NCI-H748 (cell line): ENCODE results near the gene ATG4D.

ENCODE experiments used
- DNase-seq: peaks from one replicate; lab custom pipeline; 2025; ENCODE audit not compliant: unreplicated experiment; lab: John Stamatoyannopoulos, UW

The ATG4D gene

DNA sequence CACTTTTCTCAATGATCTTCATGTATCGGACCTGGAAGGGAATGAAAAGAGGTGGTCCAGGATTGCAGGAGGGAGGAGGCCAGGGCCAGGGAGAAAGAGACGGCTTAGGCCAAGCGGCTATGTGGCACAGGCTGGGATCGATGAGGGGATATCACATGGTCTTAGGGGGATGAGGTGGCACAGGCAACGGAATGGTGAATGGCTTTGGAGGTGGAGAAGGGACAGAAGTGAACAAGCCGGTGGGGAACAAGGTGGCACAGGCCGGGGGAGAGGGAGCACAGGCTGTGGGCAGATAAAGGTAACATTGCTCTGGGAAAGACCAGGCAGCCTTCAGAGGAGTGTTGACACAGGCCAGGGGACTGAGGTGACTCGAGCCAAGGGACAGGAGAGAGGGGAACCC, 30.8 kb downstream of the ATG4D start:
- DNase-seq: no peak

DNA sequence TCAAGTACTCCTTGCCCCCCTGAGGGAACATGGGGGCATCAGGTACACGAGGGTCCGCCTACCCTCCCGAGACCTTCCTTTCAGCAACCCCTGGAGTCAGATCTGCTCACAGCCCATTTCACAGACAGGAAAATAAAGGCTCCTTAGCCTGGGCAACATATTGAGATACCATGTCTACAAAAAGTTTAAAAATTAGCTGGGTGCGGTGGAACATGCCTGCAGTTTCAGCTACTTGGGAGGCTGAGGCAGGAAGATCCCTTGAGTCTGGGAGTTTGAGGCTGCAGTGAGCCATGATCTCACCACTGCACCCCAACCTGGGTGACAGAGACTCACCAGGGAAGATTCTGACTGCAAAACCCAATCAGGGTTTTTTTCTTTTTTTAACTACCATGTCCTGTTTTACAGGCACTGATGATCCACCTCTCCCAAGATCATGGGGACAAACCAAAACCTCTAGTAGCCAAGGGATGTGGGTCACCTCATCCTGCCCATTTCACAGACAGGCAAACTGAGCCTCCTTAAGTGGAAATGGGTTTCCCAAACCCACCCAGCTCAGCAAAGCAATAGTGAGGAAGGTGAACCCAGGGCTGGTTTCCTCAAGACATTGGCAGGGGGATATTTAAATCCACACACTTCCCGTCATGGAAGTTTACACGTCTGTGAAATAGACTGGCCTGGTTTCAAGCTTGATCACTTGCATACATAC, 31.5 kb downstream of the ATG4D start:
- DNase-seq: no peak

DNA sequence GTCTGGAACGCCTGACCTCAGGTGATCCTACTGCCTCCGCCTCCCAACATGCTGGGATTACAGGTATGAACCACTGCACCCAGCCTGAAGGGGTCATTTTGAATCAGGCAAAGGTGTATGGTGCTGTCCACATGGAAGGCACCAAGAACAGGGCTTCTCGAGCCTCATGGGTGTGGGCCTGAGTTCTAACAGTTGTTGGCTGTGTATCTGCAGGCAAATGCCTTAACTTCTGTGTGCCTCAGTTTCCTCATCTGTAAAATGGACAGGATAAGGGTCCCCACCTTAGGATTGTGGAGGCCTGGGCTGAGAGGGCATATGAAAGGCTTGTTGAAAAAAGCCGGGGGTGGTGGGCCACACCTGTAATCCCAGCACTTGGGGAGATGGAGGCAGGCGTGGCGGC, 34.2 kb downstream of the ATG4D start:
- no peak for DNase-seq

DNA sequence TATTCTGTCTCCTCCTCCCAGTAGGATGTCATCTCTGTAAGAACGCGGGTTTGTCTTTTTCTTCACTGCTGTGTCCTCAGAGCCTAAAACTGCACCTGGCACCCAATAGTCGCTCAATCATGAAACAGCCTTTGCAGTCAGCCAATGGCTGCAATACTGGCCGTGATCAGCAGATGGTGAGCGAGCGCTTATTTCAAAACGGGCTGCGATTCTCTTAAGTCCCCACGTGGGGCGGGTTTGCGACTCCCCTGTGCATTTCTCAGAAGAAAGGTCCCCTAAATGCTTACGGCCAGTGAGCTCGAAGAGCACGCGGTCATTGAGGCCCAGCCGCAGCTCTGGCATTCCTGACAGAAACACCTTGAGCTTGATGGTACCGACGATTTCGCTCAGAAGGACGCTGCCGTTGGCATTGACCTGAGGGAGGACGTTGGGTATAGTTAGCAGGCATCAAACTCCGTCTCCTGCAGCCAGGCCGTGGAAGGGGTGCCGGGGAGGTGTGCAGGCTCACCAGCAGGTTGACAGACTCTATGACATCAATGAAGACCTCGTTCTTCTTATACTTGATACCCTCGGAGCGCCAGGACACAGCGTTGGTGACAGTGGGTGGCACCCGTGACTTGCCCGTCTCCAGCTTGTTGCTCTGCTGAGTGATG, 37.4 kb downstream of the ATG4D start:
- DNase-seq: peak; percentile 64

DNA sequence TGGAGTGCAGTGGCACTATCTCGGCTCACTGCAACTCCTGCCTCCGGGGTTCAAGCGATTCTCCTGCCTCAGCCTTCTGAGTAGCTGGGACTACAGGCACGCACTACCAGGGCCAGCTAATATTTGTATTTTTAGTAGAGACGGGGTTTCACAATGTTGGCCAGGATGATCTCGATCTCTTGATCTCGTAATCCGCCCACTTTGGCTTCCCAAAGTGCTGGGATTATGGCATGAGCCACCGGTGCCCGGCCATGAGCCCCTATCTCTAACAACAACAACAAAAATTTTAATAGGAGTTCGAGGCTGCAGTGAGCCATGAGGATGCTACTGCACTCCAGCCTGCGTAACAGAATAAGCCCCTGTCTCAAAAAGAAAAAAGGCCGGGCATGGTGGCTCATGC, 38.4 kb downstream of the ATG4D start:
- DNase-seq: no peak

DNA sequence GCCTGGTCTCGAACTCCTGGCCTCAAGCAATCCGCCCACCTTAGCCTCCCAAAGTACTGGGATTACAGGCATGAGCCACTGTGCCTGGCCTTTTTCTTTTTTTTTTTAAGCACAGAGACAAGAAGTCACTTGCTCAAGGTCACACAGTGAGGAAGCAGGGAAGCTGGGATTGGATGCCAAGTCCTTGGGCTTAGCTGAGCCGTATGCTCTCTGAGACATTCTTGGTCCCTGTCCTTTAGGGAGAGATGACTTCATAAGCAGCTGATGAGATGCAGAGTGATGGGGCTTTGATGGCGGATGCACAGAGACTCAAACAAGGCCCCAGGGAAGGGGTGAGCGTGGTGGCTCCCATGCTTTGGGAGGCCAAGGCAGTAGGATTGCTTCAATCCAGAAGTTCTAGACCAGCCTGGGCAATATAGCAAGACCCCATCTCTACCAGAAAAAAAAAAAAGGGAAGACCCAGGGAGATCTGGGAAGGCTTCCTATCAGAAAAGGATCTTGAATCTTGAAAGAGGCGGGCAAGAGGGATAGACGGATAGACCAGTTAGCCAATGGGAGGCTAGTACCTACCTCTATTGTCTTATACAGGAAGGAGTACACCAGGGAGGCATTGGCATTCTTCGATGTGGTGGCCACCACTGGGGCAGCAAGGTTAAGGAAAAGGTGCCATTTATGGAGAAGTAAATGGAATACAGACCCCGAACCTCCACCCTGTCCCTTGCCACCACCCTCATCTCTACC, 39.5 kb downstream of the ATG4D start:
- no peak for DNase-seq

DNA sequence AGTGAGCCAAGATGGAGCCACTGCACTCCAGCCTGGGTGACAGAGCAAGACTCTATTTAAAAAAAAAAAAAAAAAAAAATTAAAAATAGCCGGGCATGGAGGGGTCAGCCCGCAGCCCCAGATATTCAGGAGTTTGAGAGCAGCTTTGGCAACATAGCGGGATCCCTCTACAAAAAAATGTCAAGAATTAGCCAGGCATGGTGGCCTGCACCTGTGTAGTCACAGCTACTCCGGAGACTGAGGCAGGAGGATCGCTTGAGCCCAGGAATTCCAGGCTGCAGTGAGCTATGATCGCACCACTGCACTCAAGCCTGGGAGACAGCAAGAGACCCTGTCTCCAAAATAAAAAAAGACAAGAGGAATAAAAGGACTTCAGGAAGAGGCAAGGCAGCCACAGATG, 42.7 kb downstream of the ATG4D start:
- DNase-seq: no peak

DNA sequence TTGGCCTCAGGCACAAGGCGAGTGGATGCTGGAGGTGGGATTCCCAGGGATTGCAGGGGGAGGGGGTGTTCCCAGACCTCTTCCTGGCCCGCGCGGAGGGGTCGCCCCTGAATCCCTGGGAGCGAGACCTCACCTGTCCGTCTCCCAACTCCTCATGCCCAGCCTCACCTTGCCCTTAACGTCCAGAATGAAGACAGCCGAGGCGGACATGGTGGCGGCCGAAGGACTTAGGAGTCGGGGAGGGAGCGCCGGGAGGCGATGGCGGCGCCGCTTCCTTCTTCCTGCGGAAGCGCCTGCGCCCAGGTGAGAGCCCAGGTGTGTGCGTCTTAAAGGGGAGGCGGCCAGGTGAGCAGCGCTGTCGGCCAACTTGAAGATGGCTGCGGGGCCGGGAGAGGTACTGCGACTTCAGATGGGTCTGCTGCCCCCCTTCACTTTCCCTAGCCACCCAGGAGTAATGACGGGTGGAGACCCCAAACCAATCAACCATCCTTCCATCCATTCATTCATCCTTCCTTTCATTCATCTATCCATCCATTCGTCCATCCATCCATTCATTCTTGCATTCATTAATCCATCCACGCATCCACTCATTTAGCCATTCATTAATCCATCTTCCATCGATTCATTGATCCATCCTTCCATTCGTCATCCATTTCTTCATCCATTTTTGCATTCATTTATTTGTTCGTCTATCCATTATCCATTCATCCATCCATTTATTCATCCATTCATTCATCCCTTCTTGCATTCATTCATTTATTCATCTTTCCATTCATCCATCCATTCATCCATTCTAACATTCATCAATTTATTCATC, 43.5 kb downstream of the ATG4D start, which contains the start of gene AP1M2:
Gene AP1M2 (minus strand): TSS at position 291 of the 817 bp plus-strand sequence. CDS start 81 bp downstream, at position 210.
- DNase-seq: peak; percentile 76

DNA sequence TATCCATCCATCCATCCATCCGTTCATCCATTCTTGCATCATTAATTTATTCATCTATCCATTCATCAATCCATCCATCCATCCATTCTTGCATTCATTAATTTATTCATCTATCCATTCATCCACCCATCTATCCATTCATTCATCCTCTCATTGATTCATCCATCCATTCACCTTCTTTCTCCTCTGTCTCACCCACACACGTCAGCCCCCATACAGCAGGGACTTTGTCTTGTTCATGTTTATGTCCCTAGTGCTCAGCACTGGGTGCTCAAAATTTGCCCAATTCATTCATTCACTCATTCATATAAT, 44.1 kb downstream of the ATG4D start:
- no peak for DNase-seq

DNA sequence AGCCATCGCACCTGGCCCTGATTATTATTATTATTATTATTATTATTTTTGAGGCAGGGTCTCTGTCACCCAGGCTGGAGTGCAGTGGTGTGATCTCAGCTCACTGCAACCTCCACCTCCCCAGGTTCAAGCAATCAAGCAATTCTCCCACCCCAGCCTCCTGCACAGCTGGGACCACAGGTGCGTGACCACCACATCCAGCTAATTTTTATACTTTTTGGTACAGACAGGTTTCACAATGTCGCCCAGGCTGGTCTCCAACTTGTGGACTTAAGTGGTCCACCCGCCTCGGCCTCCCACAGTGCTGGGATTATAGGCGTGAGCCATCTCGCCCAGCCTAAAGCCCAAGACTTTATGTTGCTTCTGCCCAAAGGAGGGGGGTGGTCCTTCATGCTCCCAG, 49.4 kb downstream of the ATG4D start:
- no peak for DNase-seq

DNA sequence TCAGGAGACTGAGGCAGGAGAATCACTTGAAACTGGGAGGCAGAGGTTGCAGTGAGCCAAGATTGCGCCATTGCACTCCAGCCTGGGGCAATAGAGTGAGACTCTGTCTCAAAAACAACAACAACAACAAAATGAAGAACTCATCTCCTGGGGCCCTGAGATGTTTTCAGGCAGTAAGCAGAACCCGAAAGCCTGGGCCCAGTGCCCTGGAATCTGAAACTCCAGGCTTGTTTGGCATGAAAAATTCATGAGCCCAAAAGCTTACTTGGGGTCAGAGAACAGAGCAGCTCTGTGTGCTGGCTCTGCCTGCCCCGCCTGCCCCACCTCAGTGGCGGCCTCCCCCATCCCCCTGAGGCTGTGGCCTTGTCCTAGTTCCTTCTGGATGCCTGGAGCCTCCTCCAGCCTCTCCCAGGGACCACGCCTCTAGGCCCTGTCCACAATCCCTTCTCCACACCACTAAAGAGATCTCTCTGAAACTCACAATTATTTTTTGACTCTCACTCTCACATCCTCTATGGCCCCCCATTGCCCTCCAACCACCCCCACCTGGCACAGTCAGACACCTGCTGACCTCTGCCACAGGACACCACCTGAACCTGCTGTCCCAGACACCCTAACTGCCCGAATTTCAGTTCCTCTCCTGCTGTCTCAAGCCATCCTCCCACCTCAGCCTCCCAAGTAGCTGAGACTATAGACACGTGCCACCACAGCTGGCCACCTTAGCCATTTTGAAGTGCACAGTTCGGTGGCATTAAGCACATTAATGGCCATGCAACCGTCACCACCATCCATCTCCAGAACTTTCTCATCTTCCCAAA, 50.3 kb downstream of the ATG4D start:
- DNase-seq: no peak

DNA sequence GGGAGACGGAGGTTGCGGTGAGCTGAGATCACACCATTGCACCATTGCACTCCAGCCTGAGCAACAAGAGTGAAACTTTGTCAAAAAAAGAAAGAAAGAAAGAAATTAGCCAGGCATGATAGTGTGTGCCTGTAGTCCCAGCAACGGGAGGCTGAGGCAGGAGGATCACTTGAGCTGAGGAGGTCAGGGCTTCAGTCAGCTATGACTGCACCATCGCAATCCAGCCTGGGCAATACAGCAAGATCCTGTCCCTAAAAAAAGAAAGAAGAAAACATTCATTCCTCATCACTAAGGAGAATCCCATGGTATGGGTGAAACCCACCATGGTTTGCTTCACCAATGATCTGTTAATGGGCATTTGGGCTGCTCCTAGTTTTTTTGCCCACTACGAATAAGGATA, 56.4 kb downstream of the ATG4D start:
- no peak for DNase-seq

DNA sequence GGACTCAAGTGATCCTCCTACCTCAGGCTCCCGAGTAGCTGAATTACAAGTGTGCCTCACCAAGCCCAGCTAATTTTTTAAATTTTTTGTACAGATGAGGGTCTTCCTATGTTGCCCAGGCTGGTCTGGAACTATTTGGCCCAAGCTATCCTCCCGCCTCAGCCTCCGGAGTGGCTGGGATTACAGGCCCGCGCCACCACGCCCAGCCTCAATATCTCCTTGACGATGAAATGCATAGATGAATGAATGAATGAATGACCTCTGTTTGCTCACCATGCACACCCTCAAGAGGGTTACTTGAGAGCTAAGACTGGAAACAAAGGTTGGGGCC, 58.3 kb downstream of the ATG4D start:
- DNase-seq: no peak

DNA sequence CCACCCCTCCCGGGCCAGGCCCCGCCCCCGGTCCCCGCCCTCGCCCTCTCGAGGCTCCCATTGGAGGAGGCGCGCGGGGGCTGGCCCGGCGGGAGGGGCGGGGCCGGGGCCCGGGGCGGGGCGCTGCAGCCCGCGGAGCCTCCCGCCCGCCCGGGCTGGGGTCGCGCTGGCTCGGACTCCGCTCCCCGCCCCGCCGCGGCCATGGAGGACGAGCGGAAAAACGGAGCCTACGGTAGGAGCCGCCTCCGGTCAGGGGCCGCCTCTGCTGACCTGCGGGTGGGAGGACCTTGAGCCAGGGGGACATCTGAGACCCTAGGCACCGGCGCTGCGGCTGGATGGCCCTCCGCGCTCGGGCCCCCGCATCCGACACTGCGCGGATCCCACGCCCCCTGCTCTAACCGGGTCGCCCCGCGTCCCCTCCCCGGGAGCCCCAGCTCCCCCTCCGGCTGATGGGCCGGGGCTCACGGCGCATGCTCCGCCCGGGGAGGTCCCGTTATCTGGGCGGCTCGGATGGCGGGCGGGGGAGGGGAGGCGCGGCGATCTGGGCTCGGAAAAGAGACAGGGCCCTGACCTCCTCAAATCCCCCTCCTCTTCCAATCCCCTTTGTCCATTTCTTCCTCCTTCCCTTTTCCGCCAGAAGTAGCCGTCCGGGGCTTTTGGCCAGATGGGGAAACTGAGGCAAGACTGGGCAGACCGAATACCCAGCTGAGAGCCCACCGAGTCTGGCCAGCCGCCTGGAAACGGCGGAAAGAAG, 58.8 kb downstream of the ATG4D start:
- DNase-seq: peak; percentile 72
